Limb (tissue), 2 donors: ENCODE measurements around the gene TTLL3.
A peak's percentile ranks its signal among the peaks of the same experiment; 100 is the strongest.

Experiments used
- DNase-seq, 2 donors: peaks; one replicate each; pipeline ENCODE4 v3.0.0-alpha.2; 2016; ENCODE audit errors: extremely low spot score in 2 of 2

The TTLL3 gene

DNA sequence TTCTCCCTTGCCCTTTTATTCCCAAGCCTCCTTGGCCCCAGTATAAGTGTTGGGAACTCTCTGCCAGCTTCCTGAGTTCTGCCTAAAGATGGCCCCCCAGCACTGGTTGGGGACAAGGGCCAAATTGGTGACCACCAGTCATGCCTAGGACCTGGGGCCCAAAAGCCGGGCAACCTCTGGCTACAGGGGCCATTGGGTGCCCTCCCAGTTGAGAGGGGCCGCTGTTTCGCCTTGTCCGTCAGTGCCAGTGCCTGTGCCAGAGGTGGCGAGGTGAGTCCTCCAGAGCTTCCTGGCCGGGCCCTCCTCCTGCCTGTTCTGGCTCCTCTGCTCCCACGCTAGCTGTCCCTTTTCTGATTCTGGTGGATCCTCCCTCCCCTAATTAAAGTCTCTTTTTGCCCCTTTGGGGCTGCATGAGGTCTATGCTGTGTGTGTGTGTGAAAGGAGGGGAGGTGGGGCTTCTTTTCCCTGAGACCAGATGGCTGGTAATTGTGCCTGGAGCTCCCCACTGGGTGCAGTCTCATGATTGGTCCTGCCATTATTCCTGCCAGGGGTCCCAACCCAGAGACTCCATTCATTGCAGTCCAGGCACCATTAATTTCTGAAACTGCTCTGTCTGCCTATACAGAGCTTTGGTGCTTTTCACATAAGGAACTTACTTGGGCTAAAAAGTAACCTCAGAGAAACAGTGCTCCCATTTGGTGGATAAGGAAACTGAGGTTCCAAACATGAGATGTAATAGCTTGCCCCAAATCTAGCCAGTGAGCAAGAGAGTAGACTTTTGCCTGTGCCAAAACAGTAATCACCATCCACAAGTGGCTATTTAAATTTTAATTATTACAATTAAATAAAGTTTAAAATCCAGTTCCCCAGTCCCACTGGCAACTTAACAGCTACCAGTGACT lies 3.1 kb upstream of the TTLL3 start:
- DNase-seq, result no peak

GRCh38 chr3:9807981-9808344 lies 2.1 kb upstream of the TTLL3 start:
- no peak for DNase-seq

- no peak for DNase-seq
These were observed 1.6 kb upstream of the TTLL3 start for GRCh38 chr3:9808345-9809037.

DNA sequence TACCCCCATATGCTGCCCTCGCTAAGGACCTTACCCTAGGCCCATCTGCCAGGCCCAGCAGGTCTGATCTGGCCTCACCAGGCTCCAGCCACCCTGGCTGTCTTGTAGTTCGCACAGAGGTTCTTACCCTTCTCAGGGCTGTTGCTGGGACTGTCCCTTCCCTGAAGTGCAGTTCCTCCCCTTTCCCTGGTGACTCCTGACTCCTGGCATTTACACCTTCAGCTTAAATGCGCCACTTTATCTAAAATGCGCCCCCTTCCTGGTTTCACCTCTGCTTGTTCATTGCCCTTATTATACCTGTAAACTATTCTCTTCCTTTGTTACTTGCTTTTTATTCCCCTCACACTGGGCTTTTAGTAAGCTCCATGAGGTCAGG lies 835 bp upstream of the TTLL3 start:
- DNase-seq, result no peak

DNA sequence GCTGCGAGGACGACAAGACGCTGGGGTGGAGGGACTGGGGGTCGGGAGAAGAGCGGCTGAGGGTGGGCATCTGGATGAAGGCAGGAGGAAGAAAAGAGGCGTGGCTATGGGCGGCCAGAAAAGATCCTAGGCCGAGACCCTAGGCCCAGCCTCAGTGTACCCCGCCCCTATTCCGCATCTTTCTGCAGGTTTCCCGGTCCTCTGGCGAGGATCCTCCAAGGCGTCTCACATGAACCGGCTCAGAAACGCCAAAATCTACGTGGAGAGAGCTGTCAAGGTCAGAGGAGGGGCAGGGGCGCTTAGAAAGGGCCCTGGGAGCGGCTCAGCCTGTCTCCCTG lies 340 bp downstream of the TTLL3 start:
- peak in 1 of 2 donors; percentile 20 for DNase-seq

- DNase-seq, result no peak
These were observed 784 bp downstream of the TTLL3 start for GRCh38 chr3:9810846-9811245.

- DNase-seq, result no peak
These were observed 2.9 kb downstream of the TTLL3 start for GRCh38 chr3:9812870-9813483.

DNA sequence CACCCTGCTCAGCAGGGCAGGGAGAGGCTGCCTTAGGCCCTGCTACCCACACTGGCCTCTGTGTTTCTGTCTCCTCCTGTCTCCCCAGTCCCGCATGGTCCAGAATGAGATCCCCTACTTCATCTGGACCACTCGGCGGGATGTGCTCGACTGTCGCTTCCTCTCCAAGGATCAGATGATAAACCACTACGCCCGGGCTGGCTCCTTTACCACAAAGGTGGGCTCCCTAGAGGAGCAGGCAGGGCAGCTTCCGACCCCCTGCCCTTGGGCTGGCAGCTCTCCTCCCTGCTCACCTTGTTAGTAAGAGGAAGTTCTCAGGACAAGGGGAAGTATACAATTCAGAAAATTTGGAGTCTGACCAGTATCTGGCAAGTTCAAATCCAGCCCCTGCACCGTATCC lies 5.9 kb downstream of the TTLL3 start:
- no peak for DNase-seq

- no peak for DNase-seq
These were observed 7.4 kb downstream of the TTLL3 start for GRCh38 chr3:9817436-9817835.

- no peak for DNase-seq
These were observed 8.7 kb downstream of the TTLL3 start for GRCh38 chr3:9818666-9819335.

DNA sequence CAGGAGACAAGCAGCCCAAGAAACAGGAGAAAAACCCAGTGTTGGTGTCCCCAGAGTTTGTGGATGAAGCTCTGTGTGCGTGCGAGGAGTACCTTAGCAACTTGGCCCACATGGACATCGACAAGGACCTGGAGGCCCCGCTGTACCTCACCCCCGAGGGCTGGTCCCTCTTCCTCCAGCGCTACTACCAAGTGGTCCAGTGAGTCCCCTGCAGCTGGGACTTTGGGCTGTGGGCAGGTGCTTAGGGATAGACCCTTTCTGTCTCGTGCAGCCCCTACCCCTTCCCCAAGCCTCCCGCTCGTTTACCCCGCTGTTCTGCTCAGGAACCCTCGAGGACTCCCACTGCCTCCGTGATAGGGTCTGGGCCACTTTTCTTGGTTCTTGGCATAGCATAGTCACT lies 10.5 kb downstream of the TTLL3 start:
- DNase-seq, result no peak

- DNase-seq, result no peak
These were observed 10.9 kb downstream of the TTLL3 start for GRCh38 chr3:9820946-9821345.

DNA sequence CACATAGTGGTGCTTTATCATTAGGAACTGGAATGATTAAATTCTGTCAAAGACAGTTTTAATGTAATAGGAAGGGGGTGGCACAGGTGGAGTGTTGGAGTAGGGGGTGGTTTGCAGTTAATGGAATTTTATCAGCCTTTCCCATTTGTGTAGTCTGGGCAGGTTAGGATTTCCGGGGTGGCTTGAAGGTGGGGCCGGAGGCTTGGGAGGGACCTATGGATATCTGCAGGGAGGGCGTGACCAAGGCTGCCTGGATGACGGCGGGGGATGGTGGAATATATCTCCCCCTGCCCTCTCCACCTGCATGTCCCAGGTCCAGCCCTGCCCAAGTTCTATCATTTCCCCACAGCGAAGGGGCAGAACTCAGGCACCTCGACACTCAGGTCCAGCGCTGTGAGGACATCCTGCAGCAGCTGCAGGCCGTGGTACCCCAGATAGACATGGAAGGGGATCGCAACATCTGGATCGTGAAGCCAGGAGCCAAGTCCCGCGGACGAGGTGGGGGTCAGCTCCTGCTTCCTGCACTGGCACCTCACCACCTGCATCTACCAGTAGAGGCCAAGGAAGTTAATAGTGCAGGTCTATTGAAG lies 15.5 kb downstream of the TTLL3 start:
- no peak for DNase-seq

DNA sequence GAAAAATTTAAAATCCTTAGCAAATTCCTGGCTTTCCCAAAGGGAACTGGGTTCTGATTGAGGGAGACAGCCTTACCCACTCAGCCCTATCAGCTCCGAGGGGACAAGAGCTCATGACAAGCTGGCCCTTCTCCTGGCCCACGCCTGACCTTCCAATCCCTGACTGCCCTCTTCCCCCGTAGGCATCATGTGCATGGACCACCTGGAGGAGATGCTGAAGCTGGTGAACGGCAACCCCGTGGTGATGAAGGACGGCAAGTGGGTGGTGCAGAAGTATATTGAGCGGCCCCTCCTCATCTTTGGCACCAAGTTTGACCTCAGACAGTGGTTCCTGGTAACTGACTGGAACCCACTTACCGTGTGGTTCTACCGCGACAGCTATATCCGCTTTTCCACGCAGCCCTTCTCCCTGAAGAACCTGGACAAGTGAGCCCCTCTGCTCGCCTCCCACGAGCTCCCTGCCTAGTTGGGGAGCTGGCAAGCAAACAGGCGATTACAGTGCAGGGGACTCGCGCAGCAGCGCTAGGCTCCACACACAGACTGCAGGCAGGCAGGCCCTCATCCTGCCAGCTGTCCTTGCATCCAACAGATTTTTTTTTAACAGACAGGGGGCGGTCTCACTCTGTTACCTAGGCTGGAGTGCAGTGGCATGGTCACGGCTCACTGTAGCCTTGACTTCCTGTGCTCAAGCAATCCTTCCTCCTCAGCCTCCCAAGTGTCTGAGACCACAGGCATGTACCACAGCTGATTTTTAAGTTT lies 16.9 kb downstream of the TTLL3 start:
- DNase-seq, result no peak

DNA sequence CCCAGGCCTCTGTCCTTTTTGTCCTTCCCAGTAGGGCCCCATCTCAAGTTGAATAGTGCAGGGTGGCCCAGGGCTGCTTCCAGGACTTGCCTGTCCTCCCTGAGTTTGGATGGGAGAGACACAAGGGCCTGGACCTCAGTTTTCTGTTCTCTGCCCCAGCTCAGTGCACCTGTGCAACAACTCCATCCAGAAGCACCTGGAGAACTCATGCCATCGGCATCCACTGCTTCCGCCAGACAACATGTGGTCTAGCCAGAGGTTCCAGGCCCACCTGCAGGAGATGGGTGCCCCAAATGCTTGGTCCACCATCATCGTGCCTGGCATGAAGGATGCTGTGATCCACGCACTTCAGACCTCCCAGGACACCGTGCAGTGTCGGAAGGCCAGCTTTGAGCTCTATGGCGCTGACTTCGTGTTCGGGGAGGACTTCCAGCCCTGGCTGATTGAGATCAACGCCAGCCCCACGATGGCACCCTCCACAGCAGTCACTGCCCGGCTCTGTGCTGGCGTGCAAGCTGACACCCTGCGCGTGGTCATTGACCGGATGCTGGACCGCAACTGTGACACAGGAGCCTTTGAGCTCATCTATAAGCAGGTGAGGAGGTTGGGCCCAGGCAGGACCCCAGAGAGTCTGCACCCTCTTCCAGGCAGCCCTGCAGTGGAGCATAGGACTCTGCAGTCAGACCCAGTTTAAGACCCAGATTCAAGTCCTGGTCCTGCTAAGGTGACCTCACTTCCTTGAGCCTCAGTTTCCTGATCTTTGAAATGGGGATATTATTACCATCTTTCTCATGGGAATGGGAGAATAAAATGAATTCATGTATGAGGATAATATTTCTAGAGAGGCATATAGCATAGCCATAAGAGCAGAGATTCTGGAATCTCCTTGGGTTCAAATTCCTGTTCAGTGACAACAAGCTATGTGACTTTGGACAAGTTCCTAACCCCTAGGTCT lies 19.0 kb downstream of the TTLL3 start:
- DNase-seq, result no peak

- DNase-seq, result no peak
These were observed 21.2 kb downstream of the TTLL3 start for GRCh38 chr3:9831253-9831652.

GRCh38 chr3:9833078-9833477 lies 23.0 kb downstream of the TTLL3 start:
- no peak for DNase-seq

- DNase-seq, result no peak
These were observed 24.7 kb downstream of the TTLL3 start for GRCh38 chr3:9834520-9835380.
